Measurements from ENCODE around the gene SNTG2.
A peak's percentile ranks its signal among the peaks of the same experiment; 100 is the strongest.
"Not testable (repeated sequence)": the region's sequence is repeated elsewhere in the genome, so short reads cannot be mapped to it uniquely, and the experiment has no call there.

The SNTG2 gene

DNA sequence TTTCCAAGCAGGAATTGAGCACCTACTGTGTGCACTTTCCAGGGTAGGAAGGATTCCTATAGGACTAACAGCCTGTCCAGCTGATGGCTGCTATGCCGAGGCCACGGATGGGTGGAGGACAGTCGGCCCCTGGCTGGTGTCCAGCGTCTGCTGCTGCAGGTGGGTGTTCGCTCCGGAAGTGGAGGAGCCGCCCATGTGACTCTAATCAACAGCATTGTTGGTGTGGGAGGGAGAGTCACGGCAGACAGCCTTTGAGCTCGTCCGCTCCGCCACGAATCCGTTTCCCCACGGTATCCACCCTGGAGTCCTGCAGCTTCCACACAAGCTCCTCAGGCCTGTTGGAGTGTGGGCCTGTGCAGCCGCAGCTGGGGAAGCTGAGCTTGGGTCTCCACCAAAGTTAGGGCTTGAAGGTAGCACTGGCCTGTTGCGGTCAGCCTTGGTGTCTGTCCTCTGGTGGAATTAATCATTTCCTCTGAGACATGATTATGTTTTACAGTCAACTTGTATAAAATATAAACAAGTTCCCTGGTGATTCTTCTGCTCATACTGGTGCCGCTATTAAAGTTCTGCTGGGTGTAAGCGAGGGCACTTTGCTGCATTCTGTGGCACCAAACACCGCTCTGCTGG is 276.7 kb downstream of the SNTG2 start:
- Mint-ChIP-seq H3K4me1 (no peaks in the 10 kb centered on the region), H3K4me3 (no peak overlapping the region), H3K36me3 (no peaks in the 10 kb centered on the region), H3K27ac (no peak overlapping the region), H3K9me3 (no peaks in the 10 kb centered on the region)
- no peak for DNase-seq (ENCODE audit: low spot score in 2 of 2)
- ATAC-seq = peak; percentile 39

DNA sequence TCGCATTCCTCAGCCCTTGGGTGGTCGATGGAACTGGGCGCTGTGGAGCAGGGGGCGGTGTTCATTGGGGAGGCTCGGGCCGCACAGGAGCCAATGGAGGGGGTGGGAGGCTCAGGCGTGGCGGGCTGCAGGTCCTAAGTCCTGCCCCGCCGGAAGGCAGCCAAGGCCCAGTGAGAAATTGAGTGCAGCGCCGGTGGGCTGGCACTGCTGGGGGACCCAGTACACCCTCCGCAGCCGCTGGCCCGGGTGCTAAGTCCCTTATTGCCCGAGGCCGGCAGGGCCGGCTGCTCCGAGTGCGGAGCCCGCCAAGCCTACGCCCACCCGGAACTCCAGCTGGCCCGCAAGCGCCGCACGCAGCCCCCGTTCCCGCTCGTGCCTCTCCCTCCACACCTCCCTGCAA is 278.9 kb downstream of the SNTG2 start:
- H3K9me3 Mint-ChIP-seq; H3K27ac Mint-ChIP-seq; H3K36me3 Mint-ChIP-seq; ATAC-seq; H3K4me1 Mint-ChIP-seq; H3K4me3 Mint-ChIP-seq; DNase-seq (ENCODE audit: low spot score in 2 of 2): not testable (repeated sequence)

DNA sequence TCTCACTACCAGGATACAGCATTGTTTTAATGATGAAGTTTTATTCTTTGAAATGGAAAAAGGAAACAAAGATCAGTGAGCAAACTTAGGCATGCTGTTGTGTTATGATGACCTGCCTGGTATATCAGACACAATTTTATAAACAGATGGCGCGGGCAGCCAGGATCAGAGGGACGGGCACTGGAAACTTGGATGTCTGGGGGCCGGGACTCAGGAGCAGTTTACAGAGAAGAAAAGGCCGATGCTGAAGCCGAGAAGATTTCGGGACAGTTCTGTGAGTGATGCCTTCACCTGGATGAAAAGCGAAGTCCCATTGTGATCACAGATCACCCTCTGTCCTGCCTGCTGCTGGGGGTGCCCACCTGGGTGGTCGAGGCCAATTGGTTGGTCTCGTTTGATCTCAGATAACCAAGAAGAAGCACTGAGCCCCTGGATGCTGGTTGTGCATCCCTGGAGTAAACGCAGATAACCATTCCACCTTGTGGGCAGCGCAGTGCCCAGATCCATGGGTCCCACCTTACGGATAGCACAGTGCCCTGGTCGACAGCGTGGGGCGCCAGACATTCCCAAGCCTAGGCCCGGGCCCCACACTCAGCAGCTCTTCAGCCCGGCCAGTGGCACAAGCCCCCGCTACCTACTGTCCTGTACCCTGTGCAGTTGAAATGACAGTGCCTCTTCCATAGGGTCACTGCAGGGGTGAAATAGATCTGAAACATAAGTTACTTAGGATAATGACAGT is 279.7 kb downstream of the SNTG2 start:
- Mint-ChIP-seq H3K4me1 (no peaks in the 10 kb centered on the region), H3K4me3 (no peak overlapping the region), H3K9me3 (no peaks in the 10 kb centered on the region), H3K27ac (no peak overlapping the region), H3K36me3 (no peaks in the 10 kb centered on the region)
- ATAC-seq (no peak), DNase-seq (ENCODE audit: low spot score in 2 of 2) (no peak)

DNA sequence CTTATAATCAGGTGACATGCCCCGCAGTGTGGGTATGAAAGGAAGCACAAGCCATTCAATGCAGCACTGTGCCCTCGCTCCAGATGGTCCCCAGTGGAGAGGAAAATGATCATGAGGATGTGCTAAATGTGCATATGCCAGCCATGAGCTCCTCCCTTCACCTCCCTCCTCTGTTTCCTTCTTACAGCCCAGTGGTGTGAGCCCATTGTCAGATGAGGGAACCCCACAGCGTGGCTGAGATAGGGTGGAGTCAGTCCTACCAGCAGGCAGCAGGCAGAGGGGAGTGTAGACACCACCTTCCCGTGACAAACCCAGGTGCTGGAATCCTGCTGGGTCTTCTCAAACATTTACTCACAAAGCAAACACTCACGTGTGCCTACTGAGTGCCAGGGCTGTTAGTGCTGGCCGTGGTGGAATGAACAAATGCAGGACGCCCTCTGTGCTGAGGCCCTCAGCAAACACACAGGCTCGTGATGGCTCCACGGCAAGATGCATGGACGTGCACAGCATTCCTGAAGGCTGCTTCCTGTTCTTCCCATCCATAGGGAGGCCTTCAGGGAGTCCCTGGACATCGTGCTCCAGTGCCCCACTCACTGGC is 280.9 kb downstream of the SNTG2 start:
- DNase-seq (ENCODE audit: low spot score in 2 of 2) (no peak), ATAC-seq (peak; percentile 17)
- H3K36me3 Mint-ChIP-seq = no peaks in the 10 kb centered on the region
- no peaks in the 10 kb centered on the region for H3K4me1 Mint-ChIP-seq
- H3K4me3 Mint-ChIP-seq = no peak overlapping the region
- H3K27ac Mint-ChIP-seq = no peak overlapping the region
- no peaks in the 10 kb centered on the region for H3K9me3 Mint-ChIP-seq

DNA sequence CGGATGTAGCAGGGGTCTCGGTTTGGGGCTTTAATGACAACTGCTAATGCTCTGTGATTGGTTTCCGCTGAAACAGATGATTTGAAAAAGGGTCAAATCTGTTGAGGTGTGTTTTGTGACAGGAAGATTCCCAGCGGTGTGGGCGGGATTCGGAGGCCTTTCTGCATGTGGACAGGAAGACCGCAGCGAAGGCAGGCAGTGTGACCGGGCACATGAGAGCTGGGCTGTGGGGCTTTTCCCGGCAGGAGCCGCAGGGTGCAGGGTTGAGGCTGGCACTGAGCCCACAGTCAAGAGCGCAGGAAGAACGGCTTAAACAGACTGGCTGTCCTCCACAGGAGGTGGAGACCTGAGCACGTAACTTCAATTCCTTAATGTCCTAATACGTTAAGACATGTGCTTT is 282.6 kb downstream of the SNTG2 start:
- DNase-seq (ENCODE audit: low spot score in 2 of 2) (no peak), ATAC-seq (no peak)
- H3K9me3 Mint-ChIP-seq = no peaks in the 10 kb centered on the region
- H3K27ac Mint-ChIP-seq = no peak overlapping the region
- H3K4me1 Mint-ChIP-seq = no peaks in the 10 kb centered on the region
- H3K36me3 Mint-ChIP-seq = no peaks in the 10 kb centered on the region
- H3K4me3 Mint-ChIP-seq = no peak overlapping the region

DNA sequence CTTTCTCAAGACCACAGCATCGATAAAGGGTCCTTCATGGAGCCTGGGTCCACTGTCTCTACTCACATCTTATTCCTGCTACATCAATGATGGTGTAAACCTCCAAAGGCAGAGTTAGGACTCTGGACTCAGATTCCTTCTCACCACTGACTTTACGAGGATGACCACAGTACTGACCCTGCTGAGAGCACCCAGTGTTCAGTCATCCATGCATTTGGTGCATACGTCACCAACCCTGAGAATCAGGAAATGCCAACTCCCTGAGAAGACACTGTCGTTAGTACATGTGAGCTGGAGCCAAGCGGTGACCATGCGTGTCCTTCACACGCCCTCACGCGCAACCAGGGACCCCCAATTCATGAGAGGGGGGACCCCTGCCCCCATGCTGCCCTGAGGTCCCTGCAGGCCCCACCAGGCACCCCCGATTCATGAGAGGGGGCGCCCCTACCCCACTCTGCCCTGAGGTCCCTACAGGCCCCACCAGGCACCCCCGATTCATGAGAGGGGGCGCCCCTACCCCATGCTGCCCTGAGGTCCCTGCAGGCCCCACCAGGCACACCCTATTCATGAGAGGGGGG is 284.2 kb downstream of the SNTG2 start:
- no peaks in the 10 kb centered on the region for H3K9me3 Mint-ChIP-seq
- no peak overlapping the region for H3K27ac Mint-ChIP-seq
- DNase-seq (ENCODE audit: low spot score in 2 of 2) = no peak
- no peak for ATAC-seq
- no peaks in the 10 kb centered on the region for H3K36me3 Mint-ChIP-seq
- H3K4me1 Mint-ChIP-seq = no peaks in the 10 kb centered on the region
- no peak overlapping the region for H3K4me3 Mint-ChIP-seq

DNA sequence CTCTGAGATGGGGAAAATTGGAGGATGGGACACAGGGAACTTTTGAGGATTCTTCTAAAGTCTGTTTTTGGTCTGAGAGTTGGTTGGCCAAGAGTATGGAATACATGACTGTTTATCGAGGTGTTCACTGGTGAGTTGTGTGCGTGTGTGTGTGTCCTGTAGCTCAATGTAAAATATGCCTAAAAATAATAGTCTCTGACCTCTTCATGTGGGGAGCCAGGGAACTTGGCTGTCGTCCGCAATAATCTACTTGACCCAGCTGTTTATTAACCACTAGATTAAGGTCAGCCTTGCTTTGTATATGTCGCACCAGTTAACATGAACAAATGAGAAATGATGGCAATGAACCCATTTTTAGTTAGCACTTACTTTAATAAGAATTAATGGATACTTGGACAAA is 285.2 kb downstream of the SNTG2 start:
- DNase-seq (ENCODE audit: low spot score in 2 of 2) (no peak), ATAC-seq (no peak)

DNA sequence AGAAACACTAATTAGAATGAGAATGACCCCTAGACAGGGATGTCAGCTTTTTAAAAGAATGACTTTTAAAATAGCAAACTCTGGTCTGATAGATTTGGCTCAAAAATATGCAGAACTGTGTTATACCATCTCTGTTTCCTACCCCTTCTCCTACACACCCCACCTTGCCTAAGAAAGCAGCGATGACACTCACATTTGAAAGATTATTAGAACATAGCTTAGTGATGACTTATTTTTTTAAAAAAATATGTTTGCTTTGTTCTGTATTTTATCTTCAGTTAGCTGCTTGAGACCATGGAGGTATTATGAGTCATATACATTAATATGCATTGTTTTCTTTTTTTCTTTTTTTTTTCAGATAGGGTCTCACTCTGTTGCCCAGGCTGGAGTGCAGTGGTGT is 286.0 kb downstream of the SNTG2 start:
- DNase-seq (ENCODE audit: low spot score in 2 of 2) (no peak), ATAC-seq (no peak)
- H3K4me1 Mint-ChIP-seq = no peaks in the 10 kb centered on the region
- H3K36me3 Mint-ChIP-seq = no peaks in the 10 kb centered on the region
- no peak overlapping the region for H3K4me3 Mint-ChIP-seq
- no peaks in the 10 kb centered on the region for H3K9me3 Mint-ChIP-seq
- no peak overlapping the region for H3K27ac Mint-ChIP-seq

More for the DNA sequence above, 285.2 kb downstream of the SNTG2 start:
- no peak overlapping the region for H3K4me3 Mint-ChIP-seq
- no peaks in the 10 kb centered on the region for H3K36me3 Mint-ChIP-seq
- no peaks in the 10 kb centered on the region for H3K9me3 Mint-ChIP-seq
- no peak overlapping the region for H3K27ac Mint-ChIP-seq
- no peaks in the 10 kb centered on the region for H3K4me1 Mint-ChIP-seq

DNA sequence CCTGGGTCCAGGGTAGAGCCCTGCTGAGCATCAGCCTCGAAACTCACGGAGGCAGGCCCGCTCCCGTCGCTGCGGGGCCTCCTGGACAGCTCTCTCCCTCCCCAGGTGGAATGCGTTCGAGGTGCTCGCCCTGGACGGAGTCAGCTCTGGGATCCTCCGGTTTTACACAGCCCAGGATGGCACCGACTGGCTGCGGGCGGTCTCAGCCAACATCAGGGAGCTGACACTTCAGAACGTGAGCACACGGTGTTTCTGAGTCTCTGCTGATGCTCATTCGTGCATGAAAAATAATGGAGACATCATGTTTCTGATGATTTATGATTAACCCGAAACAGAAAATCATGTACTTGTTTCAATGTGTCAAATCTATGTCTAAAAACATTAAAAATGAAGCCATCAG is 287.1 kb downstream of the SNTG2 start:
- no peaks in the 10 kb centered on the region for H3K36me3 Mint-ChIP-seq
- H3K4me3 Mint-ChIP-seq = no peak overlapping the region
- DNase-seq (ENCODE audit: low spot score in 2 of 2) (no peak), ATAC-seq (peak; percentile 32)
- H3K4me1 Mint-ChIP-seq = no peaks in the 10 kb centered on the region
- no peaks in the 10 kb centered on the region for H3K9me3 Mint-ChIP-seq
- no peak overlapping the region for H3K27ac Mint-ChIP-seq

DNA sequence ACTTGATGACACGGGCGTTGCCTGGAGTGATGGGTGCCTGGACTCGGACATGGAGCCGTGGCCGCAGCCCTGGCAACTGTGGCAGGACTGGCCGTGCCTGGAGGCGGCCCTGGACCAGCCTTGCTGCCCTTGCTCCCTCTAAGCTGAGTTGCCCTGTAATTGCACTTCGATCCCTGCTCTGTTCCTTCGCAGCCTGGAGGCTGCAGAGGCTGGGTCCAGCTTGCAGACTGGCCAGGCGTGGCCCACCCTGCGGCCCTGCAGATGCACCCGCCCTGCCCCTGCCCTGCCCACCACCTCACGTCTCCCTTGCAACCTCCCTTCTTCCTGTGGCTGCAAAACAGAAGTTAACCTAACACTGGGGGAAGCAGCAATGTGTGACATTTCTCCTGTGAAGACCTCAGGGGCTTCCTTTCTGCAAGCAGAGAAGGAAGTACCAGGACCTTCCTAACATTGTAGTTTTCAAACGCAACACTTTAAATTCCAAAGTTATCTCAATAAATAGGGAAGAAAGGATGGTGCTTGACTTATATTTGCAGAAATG is 288.0 kb downstream of the SNTG2 start:
- no peak for ATAC-seq
- no peaks in the 10 kb centered on the region for H3K4me1 Mint-ChIP-seq
- H3K27ac Mint-ChIP-seq = no peak overlapping the region
- no peak overlapping the region for H3K4me3 Mint-ChIP-seq
- no peak for DNase-seq (ENCODE audit: low spot score in 2 of 2)
- no peaks in the 10 kb centered on the region for H3K9me3 Mint-ChIP-seq
- H3K36me3 Mint-ChIP-seq = no peaks in the 10 kb centered on the region

DNA sequence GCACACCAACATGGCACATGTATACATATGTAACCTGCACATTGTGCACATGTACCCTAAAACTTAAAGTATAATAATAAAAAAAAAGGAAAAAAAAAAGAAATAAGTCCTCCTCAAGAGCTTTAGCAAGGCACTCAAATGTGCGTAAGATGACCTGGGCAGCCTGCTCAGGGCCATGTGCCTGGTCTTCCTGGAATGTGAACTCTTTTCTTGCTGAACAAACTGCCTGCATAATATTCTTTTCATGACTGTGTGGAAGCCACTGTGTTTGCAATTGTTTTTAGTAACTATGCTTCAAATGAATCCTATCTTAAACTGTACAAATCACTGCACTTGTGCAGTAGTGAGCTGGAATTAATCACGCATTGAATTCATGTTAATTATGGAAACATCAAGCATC is 294.5 kb downstream of the SNTG2 start:
- H3K4me1 Mint-ChIP-seq = peaks cover 2% of the 10 kb centered on the region
- no peaks in the 10 kb centered on the region for H3K36me3 Mint-ChIP-seq
- no peak overlapping the region for H3K27ac Mint-ChIP-seq
- DNase-seq (ENCODE audit: low spot score in 2 of 2) (no peak), ATAC-seq (no peak)
- H3K9me3 Mint-ChIP-seq = no peaks in the 10 kb centered on the region
- H3K4me3 Mint-ChIP-seq = no peak overlapping the region

DNA sequence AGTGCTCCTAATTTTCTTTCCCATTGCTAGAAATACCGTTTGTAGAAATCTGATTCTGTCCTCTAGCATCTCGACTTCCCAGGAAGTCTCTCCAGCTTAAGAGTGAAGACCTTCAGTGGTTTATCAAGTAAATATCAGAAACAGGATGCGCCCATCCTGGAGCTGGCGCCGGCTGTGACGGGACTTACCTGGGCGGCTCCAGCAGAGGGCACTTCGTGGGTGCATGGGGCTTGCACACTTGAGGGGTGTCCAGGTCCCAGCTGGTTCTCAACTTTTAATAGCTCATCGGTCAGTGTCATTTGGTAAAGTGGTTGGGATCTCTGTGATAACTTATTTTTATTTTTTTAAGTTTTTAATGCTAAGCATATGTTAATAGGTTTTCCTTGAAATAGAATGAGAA is 295.6 kb downstream of the SNTG2 start:
- Mint-ChIP-seq H3K36me3 (no peaks in the 10 kb centered on the region), H3K27ac (no peak overlapping the region), H3K4me3 (no peak overlapping the region), H3K4me1 (peaks cover 6% of the 10 kb centered on the region), H3K9me3 (no peaks in the 10 kb centered on the region)
- no peak for DNase-seq (ENCODE audit: low spot score in 2 of 2)
- ATAC-seq = no peak

DNA sequence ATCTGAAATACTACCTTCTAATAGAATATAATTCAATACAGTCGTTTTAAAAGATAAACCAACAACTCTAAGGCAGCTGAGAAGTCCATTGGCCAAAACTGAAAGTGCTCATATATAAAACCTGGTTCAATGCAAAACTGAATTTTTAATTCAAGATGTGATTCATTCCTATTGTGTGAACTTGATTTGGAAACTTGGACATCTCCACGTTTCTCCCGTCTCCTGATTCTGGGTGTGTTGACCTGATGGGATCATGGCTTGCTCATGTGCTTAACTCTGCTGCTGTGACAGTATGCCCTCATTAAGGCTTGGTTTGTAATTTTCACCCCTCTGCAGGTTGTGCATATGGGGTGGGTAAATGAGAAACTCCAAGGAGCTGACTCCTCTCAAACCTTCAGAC is 296.3 kb downstream of the SNTG2 start:
- H3K4me1 Mint-ChIP-seq = peaks cover 6% of the 10 kb centered on the region
- ATAC-seq (no peak), DNase-seq (ENCODE audit: low spot score in 2 of 2) (no peak)
- H3K4me3 Mint-ChIP-seq = no peak overlapping the region
- H3K27ac Mint-ChIP-seq = no peak overlapping the region
- H3K36me3 Mint-ChIP-seq = no peaks in the 10 kb centered on the region
- H3K9me3 Mint-ChIP-seq = no peaks in the 10 kb centered on the region

DNA sequence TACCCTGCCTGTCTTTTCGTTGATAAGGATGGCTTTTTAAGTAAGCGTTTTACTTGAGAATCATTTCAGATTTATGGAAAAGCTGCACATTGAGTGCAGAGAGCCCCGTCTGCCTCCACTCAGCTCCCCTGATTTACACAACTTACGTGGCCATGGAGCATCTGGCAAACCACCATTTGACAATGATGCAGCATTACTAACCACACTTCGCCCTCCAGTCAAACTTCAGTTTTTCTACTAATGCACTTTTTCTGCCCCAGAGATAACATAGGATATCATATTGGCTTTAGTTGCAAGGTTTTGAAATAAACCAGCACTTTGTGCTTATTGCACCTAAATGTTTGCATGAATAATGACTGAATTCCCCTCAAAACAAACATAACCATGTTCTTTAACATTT is 297.5 kb downstream of the SNTG2 start:
- H3K4me3 Mint-ChIP-seq = no peak overlapping the region
- no peaks in the 10 kb centered on the region for H3K9me3 Mint-ChIP-seq
- no peak overlapping the region for H3K27ac Mint-ChIP-seq
- peaks cover 6% of the 10 kb centered on the region for H3K4me1 Mint-ChIP-seq
- no peaks in the 10 kb centered on the region for H3K36me3 Mint-ChIP-seq
- no peak for DNase-seq (ENCODE audit: low spot score in 2 of 2)
- no peak for ATAC-seq

DNA sequence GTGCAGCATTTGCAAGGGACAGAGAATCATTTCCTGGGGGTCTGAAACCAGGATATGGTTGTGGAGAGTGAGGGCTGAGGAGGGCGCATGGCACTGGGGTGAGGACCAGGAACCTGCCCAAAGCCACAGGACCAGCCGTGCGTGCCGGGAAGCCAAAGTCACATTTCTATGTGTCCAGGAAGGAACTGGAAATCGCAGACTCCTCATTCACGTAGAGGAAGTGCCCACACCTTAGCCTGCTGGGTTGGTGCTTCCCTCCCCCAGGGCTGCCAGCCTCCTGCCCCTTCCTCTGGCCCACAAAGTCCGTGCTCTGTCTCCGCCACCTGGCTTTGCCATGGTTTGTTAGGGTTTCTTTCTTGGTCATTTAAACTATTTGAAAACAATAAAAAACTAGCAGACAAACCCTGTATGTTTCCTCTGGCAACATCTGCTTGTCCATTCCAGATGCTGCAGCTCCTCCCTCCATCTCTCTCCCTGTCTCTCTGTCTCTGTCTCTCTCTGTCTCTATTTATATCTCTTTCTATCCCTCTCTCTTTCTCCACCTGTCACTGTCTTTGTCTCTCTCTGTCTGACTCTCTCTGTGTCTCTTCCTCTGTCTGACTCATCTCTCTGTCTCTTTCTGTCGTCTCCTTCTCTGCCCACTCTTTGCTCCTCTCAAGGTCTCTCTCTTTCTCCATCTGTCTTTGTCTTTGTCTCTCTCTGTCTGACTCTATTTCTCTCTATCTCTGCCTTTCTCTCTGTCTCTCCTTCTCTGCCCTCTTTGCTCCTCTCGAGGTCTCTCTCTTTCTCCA is 299.4 kb downstream of the SNTG2 start:
- H3K27ac Mint-ChIP-seq = no peak overlapping the region
- peak; percentile 31 for ATAC-seq
- no peak overlapping the region for H3K4me3 Mint-ChIP-seq
- no peak for DNase-seq (ENCODE audit: low spot score in 2 of 2)
- peaks cover 6% of the 10 kb centered on the region for H3K4me1 Mint-ChIP-seq
- H3K9me3 Mint-ChIP-seq = no peaks in the 10 kb centered on the region
- no peaks in the 10 kb centered on the region for H3K36me3 Mint-ChIP-seq
